Measurements from ENCODE around the gene CNTNAP5.

DNA sequence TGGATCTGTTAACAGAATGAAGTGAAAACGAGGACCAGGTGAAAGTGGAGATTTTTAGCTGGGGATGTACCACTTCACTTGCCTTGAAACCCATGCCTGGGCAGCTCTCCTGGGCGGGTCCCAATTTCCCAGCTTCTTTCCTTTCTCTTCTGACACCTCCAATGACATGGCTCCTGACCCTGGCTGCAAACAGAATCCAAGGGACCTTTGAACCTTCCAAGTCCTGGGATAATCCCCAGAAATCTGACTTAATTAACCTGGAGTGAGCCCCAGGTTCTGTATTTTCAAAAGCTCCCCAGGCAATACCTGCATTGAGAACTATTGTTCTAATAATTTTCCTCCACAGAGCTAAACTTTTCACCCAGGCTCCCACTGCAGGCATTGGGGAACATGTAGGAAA is 495.9 kb downstream of the CNTNAP5 start:
- TF ChIP-seq FOXA1 (IDR thresholded peaks at IDR 0.05) = no peak
- TF ChIP-seq SUZ12 (IDR thresholded peaks at IDR 0.05) = no peak
- TF ChIP-seq FOXK2 (IDR thresholded peaks at IDR 0.05) = no peak
- no peak for TF ChIP-seq FOXM1 (IDR thresholded peaks at IDR 0.05; ENCODE audit: borderline replicate concordance)
- TF ChIP-seq, protein P1, sequence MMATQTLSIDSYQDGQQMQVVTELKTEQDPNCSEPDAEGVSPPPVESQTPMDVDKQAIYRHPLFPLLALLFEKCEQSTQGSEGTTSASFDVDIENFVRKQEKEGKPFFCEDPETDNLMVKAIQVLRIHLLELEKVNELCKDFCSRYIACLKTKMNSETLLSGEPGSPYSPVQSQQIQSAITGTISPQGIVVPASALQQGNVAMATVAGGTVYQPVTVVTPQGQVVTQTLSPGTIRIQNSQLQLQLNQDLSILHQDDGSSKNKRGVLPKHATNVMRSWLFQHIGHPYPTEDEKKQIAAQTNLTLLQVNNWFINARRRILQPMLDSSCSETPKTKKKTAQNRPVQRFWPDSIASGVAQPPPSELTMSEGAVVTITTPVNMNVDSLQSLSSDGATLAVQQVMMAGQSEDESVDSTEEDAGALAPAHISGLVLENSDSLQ (IDR thresholded peaks at IDR 0.05) = no peak
- no peak for TF ChIP-seq BHLHE40 (IDR thresholded peaks at IDR 0.05; ENCODE audit: borderline replicate concordance)
- TF ChIP-seq ELF4 (IDR thresholded peaks at IDR 0.05) = no peak
- TF ChIP-seq TARDBP (IDR thresholded peaks at IDR 0.05) = no peak
- no peak for TF ChIP-seq ARNT (IDR thresholded peaks at IDR 0.05)
- no peak for TF ChIP-seq L3MBTL2 (conservative IDR thresholded peaks at IDR 0.05)
- no peak for TF ChIP-seq SP1 (IDR thresholded peaks at IDR 0.05)
- TF ChIP-seq CTBP1 (IDR thresholded peaks at IDR 0.05; ENCODE audit: borderline replicate concordance) = no peak

All from HEK293T (cell line).